Measurements from ENCODE around the gene LRRFIP1.

Gene LRRFIP1

DNA sequence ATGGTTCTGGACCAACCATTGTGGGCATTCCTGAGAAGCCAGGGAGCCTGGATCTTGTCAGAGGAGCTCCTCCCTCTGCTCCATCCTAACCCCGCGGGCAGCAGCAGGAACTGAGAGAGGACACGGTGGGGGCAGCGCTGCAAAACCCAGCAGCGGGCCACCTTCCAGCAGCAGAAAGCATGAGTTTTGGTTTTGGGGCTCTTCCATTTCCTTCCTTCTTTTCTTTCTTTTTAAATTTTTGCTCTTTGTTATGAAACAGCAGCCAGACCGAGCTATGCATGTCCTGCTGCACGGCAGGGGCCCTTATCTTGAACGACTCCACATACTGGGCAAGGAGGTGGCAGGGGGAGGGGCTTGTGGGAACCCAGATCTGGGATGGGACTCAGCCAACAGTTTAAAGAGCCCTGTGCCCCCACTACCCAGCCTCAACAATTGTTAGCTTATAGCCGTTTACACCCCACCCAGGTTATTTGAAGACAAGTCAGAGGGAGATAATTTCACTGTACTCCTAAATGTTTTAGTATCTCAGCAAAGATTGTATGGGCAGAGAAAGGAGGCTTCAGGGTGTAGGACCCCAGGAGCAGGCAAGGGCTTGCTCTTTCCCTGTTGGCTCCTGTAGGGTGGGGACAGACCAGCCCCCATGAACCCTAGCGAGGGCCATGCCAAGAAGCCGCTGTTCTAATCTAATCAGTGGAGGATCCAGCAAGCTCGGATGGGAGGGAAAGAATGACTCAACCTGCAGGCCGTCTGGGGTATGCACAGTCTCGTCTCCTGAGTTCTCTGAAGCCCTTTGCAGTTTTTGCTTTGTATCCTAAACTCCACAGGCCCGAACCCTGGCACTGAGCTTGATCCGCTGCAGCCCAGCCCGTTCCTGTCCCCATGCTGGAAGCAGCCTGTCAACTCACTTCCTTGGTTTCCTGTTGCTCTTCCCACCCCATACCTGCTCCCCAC lies 75.3 kb downstream of the LRRFIP1 start:
- DNase-seq (ENCODE audit: low read depth): no peak

DNA sequence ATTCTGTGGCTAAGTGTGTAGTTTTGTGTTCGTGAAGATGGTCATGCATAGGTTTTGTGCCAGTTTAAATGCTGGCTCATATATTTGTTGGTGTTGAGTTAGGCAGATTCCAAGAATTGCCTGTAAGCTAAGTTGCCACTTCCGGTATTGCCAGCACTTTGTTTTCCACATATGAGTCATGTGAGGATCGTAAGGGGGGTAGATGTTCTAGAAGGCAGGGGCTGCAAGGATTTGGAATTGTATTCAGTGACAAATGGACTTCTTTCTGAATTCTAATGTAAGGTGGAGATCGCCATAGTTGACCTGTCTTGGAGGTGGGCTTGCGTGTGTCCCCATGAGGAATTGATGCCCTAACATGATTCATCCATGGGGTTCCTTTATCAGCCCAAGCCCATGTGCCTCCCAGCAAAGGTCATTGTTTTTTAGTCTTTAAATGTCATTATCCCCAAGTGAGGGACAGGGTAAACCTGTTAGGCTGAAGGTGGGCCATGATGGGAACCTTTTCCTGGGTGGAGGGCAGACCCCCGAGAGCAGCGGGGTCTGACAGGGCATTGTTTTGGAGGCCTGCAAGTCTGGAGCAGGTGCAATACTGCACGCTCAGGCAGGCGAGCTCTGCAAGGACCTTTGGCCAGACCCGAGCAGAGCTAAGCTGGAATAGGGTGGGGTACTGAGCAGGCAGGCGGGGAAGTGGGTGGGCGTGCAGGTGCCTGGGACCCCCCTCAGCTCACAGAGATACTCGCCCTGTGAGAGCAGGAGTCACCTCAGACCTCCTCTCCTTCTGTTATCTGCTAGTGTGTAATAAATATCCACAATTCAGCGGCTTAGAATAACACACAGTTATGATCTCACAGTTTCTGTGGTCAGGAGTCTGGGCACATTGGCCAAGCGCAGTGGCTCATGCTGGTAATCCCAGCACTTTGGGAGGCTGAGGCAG lies 77.4 kb downstream of the LRRFIP1 start:
- DNase-seq (ENCODE audit: low read depth): no peak

DNA sequence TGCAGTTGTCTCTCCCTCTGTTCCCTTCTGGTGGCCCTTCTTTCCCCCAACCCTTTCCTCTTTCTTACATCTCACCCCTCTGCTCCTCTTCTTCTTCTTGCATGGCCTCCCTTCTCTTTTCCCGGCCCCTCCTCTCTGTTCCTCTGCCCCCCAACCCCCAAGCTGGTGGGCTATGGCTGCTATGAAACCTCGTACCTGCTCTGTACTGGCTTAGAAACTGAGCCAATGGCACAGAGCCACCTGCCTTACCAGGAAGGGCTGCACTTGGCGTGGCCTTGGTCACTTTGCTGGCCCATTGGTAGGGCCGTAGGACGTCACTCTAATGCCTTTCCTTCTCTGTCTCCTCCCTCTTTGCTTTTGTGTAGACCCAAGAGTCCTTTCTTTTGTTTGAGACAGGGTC lies 78.9 kb downstream of the LRRFIP1 start:
- DNase-seq (ENCODE audit: low read depth): no peak

DNA sequence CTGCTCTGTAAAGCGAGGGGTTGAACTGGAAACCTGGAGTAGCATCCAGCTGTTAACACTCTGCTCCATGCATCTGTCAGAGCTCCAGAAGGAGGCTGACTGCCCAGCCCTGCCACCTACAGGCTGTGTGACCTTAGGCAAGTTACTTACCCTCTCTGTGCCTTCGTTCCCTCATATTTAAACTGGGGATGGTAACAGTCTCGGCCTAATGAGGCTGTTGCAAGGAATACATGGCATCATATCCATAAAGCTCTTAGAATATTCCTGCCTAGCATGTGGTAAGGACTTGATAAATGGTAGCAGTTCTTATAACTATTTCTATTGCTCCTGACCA lies 80.6 kb downstream of the LRRFIP1 start:
- DNase-seq (ENCODE audit: low read depth): no peak

DNA sequence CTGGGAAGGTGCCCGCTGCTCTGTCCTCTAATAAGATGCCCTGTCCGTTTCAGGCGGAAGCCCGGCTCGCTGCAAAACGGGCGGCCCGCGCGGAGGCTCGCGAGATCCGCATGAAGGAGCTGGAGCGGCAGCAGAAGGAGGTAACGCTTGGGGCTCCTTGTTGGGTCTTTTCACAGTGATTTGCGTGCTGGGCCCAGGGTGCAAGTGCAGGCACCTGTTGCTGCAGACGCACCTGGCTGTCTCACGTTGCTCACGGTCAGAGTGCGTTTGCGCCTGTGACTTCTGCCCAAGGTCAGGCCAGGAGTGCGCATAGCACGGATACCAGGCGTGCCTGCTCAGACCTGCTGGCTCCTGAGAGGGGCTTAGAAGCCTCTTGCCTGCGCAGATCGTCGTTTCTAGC lies 81.1 kb downstream of the LRRFIP1 start:
- DNase-seq (ENCODE audit: low read depth): no peak

DNA sequence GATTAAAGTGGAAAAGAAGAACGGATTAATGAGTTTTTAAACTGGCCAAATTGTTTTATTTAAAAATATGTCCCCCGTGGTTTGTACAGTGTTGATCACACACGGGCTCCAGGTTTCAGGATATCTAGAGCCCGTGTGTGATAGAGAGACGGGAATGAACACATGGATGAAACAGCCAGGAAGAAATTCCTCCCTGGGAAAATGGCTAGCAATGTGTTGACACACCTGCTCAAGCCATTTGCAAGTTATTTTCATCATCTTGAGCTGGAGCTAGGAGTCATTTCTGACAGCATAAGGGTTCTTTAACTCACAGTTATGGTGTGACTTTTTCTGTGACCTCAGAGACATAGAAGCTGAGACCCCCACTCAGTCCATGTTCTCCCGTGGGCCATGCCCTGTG lies 81.6 kb downstream of the LRRFIP1 start:
- DNase-seq (ENCODE audit: low read depth): no peak

DNA sequence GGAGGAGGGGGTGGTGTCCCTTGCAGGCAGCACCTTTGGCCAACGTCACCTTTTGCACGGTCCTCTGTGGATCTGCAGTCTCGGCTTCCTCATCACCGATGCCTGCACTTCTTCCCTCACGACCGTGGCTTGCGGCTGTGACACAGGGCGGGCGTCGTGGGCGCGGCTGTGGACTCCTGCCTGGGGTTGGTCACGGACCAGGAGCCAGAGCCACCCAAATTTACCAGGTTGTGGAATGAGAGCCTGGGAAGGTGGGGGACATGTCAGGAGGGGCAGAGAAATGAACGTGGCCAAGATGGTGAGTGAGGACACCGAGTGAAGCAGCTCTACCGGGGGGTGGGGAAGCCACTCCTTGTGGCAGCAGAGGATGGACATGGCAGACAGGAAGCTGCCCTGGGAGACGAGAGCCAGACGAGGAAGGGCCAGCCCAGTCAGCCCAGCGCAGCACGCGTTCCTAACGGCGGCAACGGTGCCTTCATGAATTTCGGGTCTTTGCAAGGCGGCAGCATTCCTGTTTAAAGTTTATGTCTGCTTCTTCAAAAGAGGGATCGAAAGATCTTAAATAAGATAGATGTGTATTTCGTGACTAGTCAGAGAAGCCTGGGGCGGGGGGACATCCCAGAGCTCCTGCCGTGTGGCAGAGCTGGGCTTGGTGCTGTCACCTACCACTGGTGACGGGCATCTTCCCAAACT lies 84.2 kb downstream of the LRRFIP1 start:
- no peak for DNase-seq (ENCODE audit: low read depth)

DNA sequence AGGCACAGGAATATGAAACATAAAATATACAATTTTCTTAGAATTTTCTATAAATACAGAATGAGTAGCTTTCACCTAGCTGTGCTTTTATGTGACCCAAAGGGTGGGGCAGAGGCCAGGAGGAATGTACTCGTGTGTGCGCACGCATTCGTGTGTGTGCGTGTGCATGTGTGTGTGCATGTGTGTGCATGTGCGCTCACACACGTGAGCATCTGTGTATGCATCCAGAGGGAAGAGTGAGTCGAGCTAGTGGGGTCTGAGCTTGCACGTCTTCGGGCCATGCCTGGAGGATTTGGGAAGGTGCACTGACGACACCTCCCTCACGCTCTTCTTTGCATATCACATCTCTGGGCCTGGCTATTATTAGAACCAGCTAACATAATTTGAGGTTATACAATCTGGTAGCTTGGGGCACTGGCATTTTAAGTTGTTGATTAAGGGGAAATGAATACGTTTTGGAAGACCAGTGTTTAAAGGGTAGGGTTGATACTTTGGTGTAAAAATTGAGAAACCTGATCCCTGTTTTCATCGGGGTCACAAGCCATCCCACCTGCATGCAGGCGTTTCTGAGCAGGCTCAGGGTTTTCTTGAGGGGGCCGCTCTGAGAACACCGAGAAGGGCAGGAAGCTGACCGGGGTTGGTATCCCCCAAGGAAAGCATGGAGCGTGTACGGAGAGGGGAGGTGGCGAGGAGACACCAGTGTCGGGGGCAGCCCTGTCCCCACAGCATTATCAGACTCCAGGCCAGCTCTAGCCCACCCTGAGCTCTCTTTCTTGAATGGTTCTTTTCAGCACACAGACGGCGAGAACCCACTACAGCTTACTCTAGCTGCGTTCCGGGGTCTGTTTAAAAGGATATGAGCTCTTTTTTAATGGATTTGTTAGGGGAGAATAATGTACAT lies 85.3 kb downstream of the LRRFIP1 start:
- no peak for DNase-seq (ENCODE audit: low read depth)

DNA sequence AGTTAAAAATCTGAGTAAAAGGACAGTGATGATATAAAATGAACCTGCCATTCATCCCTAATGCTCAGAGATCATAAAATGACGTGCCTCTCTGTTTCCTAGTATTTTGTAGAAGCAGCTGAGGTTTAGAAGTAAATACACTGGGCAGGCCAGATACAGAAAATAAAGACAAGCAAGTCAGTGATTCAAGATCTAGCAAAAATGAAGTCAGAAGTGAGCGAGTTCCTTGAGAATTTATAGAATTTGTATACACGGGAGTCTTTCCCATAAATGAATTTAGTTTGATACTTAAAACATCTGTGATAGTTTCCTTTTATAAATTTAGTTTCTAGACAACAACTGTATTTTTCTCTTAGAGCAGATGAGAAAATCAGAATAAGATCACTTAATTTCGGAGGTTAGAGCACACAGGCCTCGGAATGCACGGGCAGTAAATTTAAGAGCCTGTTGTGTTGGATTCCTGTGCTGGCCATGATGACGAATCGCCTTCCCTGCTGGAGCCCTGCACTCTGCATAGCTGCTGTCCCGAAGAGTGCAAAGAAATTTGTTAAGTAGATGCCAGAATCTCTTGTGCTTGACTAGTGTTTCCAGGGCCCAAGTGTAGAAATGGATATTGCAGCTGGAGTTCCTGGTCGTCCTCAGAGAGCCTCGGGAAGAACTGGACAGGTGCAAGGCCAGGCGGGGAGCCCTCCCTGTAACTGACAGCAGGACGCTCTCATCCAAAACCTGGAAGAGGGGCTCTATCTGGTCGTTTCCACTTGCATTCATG lies 87.5 kb downstream of the LRRFIP1 start:
- no peak for DNase-seq (ENCODE audit: low read depth)

DNA sequence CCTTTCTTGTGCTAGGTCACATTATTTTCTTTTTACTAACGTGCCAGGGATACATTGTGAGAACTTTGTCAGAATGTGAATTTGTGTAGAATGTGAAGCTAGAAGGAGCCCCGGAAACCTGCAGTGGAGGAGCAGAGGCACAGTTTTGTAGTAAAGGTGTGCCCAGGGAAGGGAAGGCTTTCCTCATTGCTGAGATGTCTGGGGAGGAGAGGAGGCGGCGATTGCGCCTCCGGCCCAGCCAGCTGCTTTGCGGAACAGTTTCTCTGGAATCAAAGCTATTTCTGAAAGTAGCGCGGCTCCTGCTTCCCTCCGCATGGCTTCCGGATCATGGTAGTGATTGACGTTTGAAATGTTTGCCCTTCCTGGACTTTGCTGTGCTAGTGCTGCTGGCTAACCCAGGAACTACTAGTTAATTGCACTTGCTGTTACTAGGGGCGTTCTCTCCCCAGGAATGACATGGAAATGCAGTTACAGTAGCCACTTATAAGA lies 88.1 kb downstream of the LRRFIP1 start:
- DNase-seq (ENCODE audit: low read depth): no peak

DNA sequence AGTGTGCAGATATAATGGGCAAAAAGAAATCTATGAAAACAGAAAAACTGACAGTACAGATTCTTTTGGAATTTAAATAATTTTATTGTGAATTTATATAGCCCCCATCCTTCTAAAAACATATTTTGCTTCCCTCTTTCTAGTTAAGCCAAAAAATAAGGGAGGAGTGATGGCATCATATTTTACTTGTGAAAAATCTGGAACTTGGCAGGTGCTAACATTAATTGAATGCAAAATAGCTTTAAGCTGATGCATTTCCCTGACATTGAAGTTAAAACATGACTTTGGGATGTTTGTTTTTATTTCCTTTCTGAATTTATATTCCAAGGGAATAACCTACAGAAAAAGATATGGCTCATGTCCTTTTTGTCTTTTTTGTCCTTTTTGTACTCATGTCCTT lies 88.6 kb downstream of the LRRFIP1 start:
- DNase-seq (ENCODE audit: low read depth): no peak

DNA sequence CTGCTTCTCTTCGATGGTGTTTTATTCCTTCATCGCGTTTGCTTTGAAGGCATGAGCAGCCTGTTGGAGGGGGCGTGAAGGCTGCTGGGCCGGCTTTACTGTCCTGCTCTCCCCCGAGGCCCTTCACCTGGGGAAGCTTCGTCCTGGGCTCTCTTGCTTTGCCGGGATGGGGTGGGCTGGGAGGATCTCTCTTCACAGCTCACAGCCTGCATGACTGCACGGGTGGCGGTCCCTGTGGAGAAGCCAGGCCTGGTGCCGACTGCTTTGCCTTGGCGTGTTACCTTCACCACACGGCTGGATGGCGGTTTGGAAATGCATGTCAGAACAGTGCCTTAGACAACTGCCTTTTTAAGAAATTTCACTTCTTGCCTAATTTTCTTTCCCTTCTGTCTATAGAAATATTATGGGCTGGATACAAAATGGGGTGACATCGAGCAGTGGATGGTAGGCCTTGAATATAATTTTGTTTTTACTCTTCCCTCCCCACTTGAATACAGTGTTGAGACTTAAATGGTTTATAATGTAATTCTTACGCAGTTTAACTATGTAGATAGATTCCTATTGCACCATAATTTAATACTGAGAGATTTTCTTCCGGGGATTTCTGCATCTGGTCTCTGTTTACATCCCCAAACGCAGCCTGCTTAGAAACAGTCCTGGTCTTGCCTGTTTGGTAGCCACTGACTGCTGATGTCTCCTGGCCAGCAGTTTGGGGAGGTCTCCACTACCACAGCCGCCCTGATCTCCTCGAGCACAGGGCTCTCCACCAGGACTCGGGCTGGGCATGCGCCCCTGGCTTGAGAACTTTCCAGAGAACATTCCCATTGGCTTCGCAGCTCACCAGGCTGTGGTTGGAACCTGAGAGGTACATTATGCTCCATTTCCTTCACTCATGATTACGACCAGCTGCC lies 90.2 kb downstream of the LRRFIP1 start:
- no peak for DNase-seq (ENCODE audit: low read depth)

DNA sequence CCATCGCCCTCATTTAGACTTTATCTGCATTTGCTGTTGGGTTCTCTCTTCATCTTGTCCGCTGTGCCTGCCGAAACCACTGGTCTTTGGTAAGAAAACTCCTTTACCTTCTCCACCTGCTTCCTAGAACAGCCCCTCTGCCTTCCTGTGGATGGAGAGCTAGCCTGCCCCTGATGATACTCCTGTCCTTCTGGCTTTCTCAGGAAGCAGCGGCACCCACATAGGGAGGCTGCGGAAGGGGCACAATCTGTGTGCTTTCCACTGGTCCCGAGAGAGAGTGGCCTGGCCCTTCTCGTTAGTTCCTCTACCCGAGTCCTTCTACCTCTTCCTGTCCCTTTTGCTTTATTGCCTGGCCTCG lies 90.9 kb downstream of the LRRFIP1 start:
- DNase-seq (ENCODE audit: low read depth): no peak

DNA sequence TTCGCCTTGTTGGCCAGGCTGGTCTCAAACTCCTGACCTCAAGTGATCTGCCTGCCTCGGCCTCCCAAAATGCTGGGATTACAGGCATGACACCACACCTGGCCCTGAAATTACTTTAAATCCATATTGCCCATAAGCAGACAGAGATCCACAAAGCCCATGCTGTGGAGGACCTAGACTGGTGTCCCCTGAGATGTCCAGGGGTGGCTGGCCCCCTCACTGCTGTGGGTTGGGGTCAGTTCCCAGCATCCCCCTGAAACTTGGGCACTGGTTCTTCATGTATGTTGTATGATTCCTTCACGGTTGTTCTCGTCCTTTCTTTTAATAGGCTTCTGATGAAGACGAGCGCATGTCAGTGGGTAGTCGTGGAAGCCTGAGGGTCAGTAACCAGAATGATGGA lies 93.1 kb downstream of the LRRFIP1 start:
- DNase-seq (ENCODE audit: low read depth): no peak

DNA sequence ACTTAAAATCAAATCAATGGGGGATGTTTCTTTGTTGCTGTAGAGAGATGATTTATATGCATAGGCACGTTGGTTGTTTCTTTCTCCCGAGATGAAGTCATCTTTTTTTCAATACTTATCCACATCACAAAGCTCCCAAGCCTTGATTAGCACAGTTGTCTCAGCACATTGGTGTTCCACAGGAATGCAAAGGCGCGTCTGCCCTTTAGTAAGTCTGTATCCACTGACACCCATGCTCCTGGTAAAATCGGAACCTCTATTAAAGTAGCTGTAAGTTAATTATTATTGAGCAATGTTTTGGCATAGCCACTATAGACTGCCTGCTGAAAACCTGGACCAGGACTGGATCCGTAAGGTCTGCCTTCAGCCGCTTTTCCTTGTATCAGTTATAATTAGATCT lies 93.6 kb downstream of the LRRFIP1 start:
- no peak for DNase-seq (ENCODE audit: low read depth)

DNA sequence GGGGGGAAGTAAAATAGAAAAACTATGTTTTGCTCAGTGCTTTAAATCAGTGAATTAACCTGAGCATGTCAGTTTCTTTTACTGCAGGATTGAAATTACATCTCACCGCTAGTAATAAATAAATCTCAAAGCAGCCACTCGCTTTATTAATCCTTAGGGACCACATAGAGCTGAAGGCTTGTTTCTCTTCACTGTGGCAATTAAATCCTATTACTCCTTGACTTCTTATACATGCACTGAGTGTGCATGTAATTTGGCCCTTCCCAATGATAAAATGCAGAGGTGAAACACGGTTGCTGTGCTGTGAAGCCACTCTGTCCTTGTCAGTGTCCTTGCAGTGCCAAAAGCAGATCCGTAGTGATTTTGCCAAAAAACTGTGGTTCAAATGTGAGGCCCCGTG lies 94.1 kb downstream of the LRRFIP1 start:
- DNase-seq (ENCODE audit: low read depth): no peak

DNA sequence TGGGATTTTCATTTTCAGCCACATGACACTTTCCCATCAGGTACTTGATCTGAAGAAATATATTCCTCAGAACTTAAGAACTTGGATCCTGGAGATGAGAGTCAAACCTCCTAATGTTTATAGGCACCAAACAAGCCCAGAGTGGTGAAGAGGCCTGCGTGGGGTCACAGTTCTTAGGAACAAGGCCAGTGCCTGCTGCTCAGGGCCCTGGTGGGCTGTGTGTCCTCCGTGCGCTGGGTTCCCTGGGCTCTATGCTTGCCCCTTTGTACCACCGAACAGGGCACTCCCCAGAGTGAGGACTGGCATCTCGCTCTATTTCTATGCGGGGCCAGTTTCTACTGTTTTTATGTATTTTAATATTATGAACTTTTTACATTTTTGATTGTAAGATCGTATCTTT lies 95.2 kb downstream of the LRRFIP1 start:
- DNase-seq (ENCODE audit: low read depth): no peak

DNA sequence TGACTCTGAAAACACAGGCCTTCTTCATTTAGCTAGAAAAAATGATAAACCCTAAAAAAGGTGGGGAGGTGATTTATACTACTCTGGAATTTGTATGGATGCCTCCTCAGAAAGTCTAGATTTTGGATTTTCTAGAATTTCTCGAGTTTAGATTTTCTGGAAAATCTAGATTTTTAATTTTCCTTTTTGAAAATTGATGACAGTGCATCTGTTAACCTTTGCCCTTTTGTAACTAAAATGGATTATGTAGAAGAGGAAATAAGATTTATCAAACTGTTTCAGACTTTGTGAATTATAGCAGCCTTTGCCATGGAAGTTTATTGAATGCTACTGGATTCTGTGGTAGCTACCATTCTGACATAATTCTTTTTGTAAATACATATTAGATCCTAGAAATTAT lies 95.6 kb downstream of the LRRFIP1 start:
- no peak for DNase-seq (ENCODE audit: low read depth)

DNA sequence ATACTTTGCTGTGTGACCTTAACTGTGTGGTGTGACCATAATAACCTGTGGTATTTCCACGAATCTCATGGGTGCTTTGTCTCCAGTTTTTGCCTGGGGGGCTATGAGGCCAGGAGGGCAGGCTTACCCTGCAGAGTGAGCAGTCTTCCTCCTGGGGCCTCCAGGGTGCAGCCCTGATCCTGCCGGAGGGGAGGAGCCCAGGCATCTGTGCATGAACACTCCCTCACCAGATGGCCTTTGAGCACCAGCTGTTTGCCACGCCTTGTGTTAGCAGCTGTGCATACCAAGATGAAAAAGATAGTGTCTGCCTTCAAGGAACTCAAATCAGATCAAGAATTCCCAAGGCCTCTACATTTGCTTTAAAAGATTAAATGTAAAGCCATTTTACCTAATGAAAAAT lies 96.2 kb downstream of the LRRFIP1 start:
- no peak for DNase-seq (ENCODE audit: low read depth)
